RPMI8226 (cell line): ENCODE results near the gene DGKI.

Source experiments
- DNase-seq: peaks from one replicate; pipeline ENCODE4 v3.0.0-alpha.2; 2015

Gene DGKI

DNA sequence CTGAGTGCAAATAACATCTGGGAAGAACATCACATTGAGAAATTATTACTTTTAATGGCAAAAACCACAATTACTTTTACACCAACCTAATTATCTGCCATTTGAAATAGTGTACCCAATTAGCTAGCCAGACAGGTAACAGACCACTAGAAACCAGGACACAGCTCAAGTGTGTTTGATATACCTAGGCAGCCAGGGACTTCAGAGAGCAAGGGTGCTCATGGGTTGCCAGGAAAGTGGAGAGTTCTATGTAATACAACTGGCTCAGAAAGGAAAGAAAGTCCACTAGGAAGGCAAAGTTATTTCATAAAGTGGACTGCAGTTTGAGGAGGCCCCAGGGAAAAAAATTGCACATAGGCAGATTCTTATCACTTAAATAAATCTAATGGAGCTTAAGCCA is 453.2 kb downstream of the DGKI start:
- no peak for DNase-seq

DNA sequence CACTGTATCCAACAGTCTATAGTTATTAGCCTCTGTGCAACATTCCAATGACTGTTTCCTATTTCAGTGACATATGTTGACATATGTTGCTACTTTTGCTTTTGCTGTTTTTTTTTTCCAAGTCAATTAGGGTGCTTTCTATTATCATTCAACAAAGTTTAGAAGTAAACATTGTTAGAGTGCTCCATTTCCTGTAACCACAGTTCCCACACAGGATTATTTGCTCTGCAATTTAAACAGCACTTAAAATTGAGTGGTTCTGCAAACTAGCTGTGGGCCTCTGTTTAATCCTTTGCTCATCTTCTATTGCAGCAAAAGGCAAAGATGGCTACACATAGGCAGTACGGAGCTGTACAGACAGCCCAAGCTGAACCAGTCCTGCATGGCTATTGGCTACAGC is 456.7 kb downstream of the DGKI start:
- no peak for DNase-seq

DNA sequence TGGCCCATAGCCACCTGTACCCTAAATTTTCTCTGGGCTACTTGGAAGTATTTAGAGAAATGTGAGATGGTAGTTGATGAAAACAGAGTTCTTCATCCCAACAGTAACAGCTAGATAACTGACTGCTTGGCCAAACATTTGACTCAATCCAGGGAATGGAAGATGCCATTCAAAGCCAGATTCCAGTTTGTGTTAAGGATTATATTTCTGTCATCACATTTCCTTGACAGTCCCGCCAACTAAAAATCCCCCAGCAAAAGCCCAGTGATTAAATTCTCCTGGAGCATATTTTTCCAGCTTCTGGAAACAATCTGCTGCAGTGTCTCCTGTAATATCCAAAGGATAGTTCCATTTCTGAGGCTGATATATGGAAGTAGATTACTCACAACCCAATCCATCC is 457.9 kb downstream of the DGKI start:
- DNase-seq = no peak

DNA sequence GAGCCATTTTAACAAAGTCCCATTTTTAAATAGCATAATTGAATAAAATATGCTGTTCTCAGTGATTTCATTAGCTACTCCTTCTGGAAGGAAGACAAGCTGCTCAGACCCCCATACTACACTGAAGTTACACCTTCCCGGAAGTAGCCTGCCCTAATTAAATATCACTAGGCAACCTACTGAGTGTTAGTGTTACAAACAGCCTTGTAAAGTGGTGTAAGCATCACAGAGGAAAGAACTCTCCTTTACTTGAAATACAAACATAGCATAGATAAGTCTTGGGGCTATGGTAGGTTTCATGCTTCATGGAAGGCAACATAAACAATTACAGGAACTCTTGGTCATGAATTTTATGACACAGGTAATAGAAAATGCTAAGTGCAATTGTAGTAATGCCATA is 459.8 kb downstream of the DGKI start:
- no peak for DNase-seq

DNA sequence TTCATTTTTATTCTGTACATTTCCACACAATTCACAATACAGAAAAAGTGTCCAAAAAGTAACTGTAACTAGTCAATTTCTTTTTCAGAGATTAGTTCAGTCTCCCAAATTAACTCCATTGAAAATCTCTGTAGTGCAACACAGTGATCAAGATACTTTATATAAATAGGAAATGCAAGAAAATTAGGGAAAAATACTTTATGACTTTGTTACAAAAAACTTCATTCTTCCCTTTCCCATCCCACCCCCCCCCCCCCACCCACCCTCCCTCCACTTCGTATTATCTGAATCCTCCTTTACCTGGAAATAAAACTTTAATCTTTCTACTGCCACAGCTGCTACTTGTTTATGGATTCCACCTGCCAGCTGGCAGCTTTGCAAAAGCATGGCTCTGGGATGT is 465.7 kb downstream of the DGKI start:
- DNase-seq = no peak

DNA sequence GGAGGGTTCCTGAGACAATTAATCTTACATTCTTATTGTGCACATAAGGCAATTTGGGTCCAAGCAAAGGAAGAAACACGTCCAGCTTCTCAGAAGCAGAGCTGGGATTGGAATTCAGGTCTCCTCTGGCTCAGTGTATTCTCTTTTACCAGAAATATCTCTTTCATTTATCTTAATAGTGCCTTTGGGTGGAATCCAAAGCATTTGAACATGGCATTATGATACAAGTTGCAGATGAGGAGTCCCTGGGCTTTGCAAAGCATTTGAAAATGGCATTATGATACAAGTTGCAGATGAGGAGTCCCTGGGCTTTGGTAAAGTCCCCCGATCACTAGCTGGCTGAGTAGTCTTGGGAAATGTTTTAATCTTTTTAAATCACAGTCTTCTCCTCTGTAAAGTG is 473.3 kb downstream of the DGKI start:
- DNase-seq = no peak

DNA sequence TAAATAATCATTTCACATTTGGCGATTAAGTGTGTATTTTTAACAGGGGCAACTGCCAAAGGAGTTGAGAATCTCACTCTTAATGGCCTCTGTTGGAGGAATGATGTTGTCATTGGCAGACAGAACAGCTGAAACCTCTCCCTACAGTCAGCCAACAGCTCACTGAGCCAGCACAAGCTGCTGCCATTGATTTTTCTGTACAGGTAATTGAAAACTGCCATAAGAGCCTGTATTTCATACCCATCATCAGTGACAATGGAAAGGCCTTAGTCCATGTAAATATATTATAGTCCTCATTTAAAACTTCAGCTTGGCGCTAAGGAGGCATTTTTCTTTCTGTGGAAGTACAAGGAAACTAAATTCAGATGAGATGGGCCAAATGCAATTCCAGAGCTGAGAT is 475.2 kb downstream of the DGKI start:
- DNase-seq = no peak

DNA sequence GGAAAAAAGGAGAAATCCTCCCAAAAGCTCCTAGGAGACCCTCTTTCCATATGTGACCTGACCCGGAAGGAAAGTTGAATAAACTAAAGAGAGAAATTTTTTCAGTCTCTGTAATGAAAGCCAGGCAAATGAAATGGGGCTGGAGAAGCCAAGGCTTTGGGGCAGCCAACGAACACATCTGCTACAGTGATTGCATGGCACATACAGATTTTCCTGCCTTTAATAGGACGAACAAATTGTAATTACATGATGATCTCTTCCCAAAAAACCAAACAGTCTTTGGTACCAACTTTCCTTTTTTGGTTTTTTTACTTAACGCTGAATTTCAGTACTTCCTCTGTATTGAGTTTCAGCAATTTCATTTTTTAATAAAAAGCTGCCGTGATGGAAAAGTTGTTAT is 479.8 kb downstream of the DGKI start:
- no peak for DNase-seq

DNA sequence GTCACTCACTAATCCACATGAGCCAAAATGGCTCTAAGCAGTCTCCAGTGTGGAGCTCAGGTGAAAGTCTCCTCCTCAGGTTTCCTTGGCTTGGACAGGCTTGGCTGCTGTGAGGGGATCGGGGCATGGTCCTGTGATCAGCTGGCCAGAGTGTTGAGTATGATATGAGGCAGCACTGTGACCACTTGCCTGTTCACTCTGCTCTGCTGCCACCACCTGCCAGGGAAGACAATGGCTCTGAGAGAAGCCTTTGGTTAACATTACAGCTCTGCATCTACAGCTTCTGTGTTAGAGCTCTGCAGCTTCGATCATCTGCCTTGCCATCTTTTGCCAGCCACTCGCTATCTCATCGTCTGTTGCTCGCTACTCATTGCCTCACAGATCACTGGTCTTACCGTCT is 483.1 kb downstream of the DGKI start:
- no peak for DNase-seq

DNA sequence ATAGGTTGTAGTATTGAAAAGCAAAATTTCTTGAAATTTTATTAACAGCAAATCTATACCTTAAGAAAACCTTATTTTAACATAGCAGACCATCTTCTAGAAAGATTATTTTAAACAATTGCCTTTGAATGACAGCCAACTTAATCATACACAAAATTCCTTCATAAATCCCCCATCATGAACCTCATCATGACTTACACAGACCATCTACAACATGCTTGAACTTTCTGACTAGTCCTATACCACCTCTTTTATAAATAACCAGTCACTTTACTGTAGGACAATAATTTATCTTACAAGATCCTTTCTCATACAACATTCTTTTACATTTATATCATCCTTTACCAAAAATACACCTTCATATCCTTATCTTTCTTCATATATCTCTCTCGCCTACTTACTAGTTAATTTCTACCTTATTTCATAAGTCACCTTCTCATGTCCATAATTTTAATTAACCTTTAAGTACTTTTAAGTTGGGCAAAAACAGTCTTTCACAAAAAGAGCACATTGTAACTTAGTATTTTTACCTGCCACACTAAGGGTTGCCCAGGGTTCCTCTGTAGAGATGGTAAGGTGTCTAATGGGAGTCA is 486.6 kb downstream of the DGKI start:
- no peak for DNase-seq

DNA sequence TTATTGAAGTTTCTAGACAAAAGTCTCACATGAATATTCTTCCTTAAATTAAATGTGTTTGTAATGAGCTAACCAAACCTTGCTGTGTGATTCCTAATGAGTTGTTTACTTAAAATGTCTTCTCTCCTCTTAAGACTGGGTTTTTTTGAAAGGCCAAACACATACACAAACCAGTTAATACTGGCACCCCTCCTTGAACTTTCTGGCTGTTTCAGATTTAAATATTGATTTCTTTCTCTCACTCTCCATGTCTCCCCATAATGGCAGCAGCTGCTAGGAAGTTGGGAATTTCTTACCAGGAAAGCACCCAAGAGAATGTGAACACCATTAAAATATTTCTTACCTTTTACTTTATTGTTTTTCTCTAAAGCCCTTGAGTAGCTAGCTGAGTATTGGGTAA is 491.8 kb downstream of the DGKI start:
- DNase-seq = no peak

DNA sequence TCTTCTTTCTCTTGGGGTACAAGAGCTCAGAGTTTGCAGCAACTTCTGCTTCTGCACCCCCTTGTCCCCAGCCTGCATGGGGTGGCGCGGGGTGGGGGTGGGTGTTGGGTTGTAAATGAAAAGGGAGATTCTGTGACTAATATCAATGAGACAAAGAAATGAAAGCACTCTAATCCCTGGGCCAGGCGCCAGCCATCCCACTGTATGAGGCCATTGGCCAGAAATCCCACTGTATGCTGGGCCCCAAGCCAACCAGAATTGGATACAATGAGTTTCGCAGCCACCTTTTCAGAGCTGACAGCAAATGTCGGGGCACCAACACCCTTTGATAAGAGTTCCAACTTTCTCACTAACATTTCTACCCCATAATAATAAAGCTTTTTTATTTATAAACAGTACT is 492.4 kb downstream of the DGKI start:
- no peak for DNase-seq

DNA sequence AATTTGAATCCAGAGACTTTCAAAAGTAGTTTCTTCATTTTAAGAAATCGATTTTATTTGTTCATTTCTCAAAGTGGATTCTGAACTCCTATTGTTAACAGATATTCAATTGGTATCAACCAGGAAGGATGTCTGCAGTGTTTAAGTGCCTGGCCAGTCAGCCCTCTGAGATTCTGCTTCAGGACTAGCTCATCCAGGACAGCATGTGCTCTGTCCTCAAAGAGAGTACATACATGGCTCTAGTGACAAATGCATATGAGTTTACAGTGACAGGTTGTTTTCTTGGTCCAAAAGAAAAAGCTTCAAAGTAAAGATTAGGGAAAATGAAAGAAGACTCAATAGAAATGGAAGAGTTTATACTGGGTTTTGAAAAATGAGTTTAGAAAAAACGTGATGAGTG is 494.8 kb downstream of the DGKI start:
- DNase-seq = no peak

DNA sequence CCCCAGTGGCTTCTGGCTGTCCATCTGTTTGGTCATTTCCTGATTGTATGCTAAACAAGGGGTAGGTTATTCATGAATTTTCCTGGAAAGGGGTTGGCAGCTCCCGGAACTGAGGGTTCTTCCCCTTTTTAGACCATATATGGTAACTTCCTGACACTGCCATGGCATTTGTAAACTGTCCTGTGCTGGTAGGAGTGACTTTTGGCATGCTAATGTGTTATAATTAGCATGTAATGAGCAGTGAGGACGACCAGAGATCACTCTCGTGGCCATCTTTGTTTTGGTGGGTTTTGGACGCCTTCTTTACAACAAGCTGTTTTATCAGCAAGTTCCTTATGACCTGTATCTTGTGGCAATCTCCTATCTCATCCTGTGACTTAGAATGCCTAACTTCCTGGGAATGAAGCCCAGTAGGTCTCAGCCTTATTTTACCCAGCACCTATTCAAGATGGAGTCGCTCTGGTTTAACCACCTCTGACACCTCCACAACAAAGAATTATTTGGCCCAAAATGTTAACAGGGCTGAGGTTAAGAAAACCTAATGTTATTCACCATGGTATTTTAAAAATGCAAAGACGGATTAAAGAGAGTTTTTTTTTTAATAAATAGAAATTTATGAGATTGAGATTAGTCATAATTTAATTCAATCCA is 500.9 kb downstream of the DGKI start:
- DNase-seq = no peak

DNA sequence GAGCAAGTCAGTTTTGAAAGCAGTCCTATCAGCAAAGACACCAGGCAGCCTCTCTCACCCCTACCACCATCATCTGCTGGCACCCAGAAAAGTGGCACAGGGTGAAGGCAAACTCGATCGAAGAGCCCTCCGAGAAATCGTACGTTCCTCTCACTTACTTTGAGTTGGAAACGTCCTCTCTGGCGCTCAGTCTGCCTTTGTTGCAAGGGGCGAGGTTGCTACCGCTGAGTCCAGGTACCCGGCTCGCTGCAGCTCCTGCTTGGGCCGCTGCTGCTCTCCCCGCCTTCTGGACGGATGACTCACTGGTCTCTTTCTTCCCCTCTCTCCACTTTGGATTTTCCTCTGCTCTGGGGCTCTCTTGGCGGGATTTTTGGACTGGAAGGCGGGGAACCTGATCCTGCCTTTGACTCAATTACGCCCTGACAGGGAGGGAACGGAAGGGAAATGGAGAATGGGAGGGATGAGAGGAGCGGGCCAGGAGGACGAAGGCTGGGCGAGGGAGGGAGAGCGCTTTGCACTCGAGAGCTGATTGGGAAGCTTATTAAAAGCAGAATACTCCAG is 503.4 kb downstream of the DGKI start, which contains the start of gene PTN:
PTN (minus strand) TSS at position 453 of the 561 bp plus-strand sequence. CDS start 88,760 bp downstream, outside the sequence.
- DNase-seq = no peak

DNA sequence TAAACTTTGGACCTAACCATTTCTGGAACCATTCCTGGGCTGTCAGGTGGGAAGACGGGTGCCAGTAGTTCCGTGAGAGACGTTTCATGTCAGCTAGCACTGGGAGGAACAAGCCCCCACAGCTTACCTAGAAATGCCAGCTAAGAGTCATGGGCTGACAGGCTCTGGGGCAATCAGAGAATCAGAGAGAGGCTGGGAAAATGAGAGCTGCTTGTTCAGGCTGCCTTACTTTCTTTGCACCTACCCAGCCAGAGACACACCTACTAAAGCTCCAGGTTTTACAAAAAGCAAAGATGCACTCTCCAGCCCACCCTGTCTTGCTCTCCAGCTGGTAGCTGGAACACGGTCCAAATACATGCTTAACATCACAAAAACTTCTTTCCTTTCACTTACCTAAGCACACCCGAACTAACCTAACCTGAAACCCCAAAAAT is 503.9 kb downstream of the DGKI start:
- no peak for DNase-seq

DNA sequence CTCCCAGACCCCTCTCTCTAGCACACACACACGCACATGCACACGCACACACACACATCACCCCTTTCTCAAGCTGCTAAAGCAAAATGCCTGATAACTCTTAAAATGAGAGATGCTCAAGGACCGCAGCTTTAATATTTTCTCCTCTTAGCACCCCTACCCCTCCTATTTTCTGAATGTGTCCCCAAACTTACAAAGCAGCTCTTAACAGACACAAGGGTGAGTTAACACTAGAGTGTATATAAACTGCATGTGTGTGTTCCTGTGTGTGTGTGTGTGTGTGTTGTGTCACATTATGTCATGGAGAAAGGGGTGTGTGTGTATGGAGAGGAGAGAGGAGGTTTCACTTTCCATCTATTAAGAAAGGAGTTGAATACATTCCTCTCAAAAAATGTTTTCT is 504.5 kb downstream of the DGKI start:
- no peak for DNase-seq

DNA sequence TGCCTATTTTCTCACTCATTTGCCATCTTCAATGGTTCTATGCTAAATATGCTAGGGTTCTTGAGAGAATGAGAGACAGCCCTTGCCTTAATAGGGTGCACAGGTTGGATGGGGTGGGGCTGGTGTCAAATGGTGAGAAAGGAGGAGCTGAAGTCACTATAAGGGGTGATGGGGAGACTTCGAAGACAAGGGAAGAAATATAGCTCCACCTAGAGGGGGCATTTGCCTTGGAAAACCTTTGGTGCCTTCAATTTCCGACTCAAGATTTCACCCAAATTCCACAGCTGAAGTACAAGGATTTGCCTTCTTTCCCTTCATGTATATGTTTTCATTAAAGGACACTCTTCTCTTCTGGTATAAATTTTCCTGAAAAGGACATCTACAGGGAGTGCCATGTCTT is 508.9 kb downstream of the DGKI start:
- no peak for DNase-seq

DNA sequence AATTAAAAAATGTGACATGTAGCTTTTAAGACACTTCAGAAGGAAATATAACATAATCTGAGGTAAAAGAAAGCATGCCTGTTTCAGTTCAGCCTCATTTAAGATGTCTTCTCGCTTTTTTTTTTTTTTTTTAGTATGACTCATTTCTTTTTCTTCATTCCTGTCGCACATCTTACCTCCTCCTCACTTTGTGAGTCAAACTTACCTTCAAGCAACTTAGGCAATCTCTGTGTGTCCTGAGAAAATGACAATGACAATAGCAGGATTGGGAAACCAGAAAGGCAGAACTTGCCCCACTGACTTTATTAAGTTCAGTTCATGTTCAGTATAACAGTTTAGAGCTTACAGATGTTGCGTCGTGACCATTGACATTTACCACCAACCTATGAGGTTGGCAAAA is 511.0 kb downstream of the DGKI start:
- DNase-seq = no peak

DNA sequence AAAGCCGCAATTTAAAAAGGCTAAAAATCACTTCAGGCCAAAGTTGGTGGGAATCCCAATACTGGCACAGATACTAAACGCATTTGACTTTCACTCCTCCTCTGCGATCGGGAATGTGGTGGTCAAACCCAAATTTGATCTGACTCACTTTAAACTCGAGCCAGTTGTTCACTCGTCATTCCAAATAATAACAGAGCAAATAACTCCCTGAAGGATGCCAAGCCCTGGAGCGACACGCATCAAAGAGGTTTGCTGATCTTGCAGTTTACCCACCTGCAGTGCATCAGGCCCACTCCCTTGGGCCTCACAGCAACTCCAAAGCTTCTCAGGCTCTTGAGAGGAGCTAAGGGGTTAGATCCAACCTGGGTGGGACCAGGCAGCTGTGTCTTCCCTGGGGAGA is 515.4 kb downstream of the DGKI start:
- no peak for DNase-seq
